BJ (cell line): ENCODE data around the gene SPRYD3. TPM values are rescaled to one million over a fixed set of nuclear protein-coding genes. Genes with fewer than 3 reads are reported as not detected.
A peak's percentile ranks its signal among the peaks of the same experiment; 100 is the strongest.

Source experiments
- CTCF ChIA-PET: fragments of 350-600 bp; formaldehyde crosslinking; extraction: SDS; loops from one replicate; lab custom pipeline; 2021; ENCODE audit warnings: antibody characterized with exemption, inconsistent platforms; lab: Yijun Ruan, JAX
- POLR2A ChIA-PET: fragments of 300-600 bp; sonication (Branson Sonifier 250); formaldehyde crosslinking; extraction: SDS; loops from one replicate; lab custom pipeline; 2021; ENCODE audit warnings: antibody characterized with exemption; lab: Charles Lee
- DNase-seq: peaks from one replicate; pipeline ENCODE4 v3.0.0-alpha.2; 2011; ENCODE audit warnings: low read depth
- H3K27me3 ChIP-seq: 2 replicates; pipeline ENCODE4 v1.6.0; 2011; ENCODE audit warnings: low read length; ENCODE audit not compliant: control insufficient read depth, insufficient read depth
- H3K36me3 ChIP-seq: 2 replicates; pipeline ENCODE4 v1.5.1; 2011; ENCODE audit warnings: low read length; ENCODE audit not compliant: control insufficient read depth, insufficient read depth
- H3K4me3 ChIP-seq: 2 replicates; pipeline ENCODE4 v1.5.1; 2011; ENCODE audit warnings: low read depth, mild to moderate bottlenecking, control low read depth, low read length
- polyA minus RNA-seq: library from RNA; depleted of rRNA, polyadenylated mRNA; stranded (reverse); fragments of >200 nt; gene quantifications from 2 replicates; pipeline ENCODE4 v1.2.3, GENCODE V29; 2011; rRNA and poly(A)+ RNA removed
- polyA plus RNA-seq: library from polyadenylated mRNA; depleted of rRNA; stranded (reverse); fragments of >200 nt; gene quantifications from 2 replicates; pipeline ENCODE4 v1.2.3, GENCODE V29; 2011; rRNA removed
- TF ChIP-seq, protein P1 (sequence below): IDR thresholded peaks from 2 replicates; pipeline ENCODE4 v1.5.1; 2011; ENCODE audit warnings: low read depth, mild to moderate bottlenecking, control low read depth, inconsistent platforms, low read length, moderate library complexity; ENCODE audit not compliant: insufficient read depth

Gene SPRYD3, protein sequence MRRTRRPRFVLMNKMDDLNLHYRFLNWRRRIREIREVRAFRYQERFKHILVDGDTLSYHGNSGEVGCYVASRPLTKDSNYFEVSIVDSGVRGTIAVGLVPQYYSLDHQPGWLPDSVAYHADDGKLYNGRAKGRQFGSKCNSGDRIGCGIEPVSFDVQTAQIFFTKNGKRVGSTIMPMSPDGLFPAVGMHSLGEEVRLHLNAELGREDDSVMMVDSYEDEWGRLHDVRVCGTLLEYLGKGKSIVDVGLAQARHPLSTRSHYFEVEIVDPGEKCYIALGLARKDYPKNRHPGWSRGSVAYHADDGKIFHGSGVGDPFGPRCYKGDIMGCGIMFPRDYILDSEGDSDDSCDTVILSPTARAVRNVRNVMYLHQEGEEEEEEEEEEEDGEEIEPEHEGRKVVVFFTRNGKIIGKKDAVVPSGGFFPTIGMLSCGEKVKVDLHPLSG
- polyA plus RNA-seq = 34.8 and 48.0 TPM in 2 replicates
- 31.2 and 63.2 TPM in 2 replicates for polyA minus RNA-seq

DNA sequence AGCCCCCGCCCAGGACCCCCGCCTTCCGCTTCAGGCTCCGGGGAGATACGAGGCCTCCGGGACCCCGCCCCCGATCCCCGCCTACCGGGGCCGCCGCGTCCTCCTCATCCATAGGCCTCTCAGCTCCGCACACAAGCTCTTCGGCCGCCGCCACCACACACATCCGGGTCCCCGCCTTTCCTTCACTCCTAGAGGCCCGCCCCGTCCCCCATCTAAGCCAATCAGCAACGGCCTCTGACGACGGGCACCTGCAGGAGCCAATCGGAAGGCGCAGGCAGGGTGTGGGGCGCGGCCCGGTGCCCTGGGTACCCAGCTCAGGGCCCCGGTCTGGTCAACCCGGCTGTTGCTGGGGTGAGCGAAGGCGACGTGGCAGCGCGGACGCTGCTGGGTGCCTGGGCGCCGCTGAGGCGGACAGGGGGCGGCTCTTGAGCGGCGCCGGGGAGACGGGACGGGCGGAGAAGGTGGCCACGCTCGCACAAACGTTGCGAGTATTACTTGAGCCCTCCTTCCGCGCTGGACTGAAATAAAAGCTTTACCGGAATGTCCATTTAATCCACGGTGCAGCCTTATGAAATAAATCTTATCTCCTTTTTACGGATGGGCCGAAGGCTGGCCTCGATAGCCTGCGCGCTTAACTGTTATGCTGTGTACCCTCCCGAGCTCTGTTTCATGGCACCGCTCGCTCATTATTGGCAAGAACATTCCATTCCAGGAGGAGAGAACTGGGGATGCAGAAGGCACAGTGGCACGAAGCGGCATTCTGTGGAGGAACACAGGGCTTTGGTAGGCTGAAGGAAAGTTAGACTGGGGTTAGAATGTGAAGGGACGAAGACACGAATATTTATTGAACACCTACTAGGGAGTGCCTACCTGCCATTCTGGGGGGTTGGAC lies at the start of gene SPRYD3:
TSS of gene SPRYD3 (minus strand) at position 165 of the 892 bp plus-strand sequence. CDS start at position 108, 57 bp downstream.
- peaks cover 11% of the 10 kb centered on the region for H3K36me3 ChIP-seq
- ChIA-PET CTCF (interaction anchor here (0.6 to 9.6 kb wide), 8 partner anchors 9 to 119 kb away, joined by 3 to 80 read pairs (median 8); partner anchors contain the start of gene IGFBP6), POLR2A (interaction anchor here (0.5 to 1.2 kb wide), 10 partner anchors 11 to 270 kb away, joined by 3 to 14 read pairs (median 4); partner anchors contain the start of genes CSAD, IGFBP6, TNS2 and ZNF740)
- peak; percentile 84 for DNase-seq
- H3K4me3 ChIP-seq = peak within 1 kb of the TSS; percentile 74
- TF ChIP-seq, protein P1, sequence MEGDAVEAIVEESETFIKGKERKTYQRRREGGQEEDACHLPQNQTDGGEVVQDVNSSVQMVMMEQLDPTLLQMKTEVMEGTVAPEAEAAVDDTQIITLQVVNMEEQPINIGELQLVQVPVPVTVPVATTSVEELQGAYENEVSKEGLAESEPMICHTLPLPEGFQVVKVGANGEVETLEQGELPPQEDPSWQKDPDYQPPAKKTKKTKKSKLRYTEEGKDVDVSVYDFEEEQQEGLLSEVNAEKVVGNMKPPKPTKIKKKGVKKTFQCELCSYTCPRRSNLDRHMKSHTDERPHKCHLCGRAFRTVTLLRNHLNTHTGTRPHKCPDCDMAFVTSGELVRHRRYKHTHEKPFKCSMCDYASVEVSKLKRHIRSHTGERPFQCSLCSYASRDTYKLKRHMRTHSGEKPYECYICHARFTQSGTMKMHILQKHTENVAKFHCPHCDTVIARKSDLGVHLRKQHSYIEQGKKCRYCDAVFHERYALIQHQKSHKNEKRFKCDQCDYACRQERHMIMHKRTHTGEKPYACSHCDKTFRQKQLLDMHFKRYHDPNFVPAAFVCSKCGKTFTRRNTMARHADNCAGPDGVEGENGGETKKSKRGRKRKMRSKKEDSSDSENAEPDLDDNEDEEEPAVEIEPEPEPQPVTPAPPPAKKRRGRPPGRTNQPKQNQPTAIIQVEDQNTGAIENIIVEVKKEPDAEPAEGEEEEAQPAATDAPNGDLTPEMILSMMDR = no peak
- no peaks in the 10 kb centered on the region for H3K27me3 ChIP-seq

DNA sequence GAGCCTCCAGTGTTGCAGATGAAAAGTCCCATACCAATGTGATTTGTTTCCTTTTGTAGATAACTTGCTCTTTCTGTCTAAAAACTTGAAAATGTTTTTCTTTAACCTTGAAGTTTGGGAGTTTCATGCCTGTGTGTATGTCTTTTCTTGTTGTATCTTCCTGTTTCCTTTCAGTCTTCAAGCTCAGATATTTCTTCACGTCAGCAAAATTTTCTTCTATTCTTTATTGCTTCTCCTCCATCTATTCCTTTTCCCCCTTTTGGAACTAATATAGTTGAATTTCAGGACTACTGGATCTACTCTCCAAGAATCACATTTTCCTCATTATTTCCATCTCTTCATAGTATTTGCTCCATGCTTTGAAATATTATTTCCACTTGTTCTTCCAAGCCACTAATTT lies 48.0 kb upstream of the SPRYD3 start:
- CTCF ChIA-PET = no interaction called here

DNA sequence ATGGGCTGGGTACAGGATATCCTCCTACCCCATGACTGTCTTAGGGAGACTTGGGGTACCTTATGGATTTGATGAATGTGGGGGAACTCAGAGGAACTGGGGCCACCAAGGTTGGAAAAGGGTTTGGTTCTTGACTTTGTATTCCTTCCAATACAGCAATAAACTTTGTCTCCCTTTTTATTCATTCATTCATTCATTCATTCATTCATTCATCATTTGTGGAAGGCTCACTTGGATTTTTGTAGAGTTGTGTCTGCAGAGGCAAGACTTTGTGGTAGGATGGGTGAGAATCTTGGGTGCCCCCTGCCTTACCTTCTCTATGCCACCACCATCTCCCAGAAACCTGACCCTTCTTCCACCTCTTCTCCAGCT lies 45.1 kb upstream of the SPRYD3 start:
- no peak for DNase-seq
- no peaks in the 10 kb centered on the region for H3K36me3 ChIP-seq
- TF ChIP-seq, protein P1 = no peak
- ChIA-PET POLR2A (no interaction called here), CTCF (no interaction called here)
- no peaks in the 10 kb centered on the region for H3K27me3 ChIP-seq
- no peak overlapping the region for H3K4me3 ChIP-seq

More for the DNA sequence above, 48.0 kb upstream of the SPRYD3 start:
- H3K27me3 ChIP-seq = no peaks in the 10 kb centered on the region
- H3K4me3 ChIP-seq = no peak overlapping the region
- H3K36me3 ChIP-seq = no peaks in the 10 kb centered on the region
- DNase-seq = no peak
- TF ChIP-seq, protein P1 = no peak
- POLR2A ChIA-PET = no interaction called here

DNA sequence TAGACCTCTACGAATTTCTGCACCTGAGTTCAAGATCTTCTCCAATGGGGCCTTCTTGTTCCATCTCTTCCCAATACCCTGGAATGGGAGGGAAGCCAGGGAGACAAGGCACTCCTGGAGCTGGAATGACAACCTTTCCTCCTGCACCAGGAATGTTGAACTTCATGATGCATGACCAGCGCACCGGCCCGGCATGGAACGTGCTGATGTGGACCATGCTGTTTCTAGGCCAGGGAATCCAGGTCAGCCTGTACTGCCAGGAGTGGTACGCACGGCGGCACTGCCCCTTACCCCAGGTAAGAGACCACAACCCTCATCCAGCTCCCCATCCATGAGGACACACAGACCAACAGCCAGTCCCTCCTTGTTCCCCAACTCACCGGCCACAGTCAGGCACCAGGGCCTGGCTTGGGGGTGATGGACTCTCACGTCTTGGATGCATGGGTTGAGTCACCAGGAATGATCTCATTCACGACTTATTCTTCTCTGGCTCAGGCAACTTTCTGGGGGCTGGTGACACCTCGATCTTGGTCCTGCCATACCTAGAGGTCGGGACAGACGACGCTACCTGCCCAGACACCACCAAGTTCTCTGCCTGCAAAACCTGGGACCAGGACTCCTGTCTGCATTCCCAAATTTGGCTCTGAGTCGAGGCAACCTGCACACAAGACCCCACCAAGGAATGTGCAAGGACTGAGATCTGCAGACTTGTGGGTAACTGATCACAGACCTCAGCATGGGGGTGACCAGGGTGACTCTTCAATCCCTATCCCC lies 44.6 kb upstream of the SPRYD3 start:
- ChIA-PET POLR2A (no interaction called here), CTCF (interaction anchor here (0.6 kb wide), 1 partner anchor 269 kb away, joined by 3 read pairs; no protein-coding TSS in a partner anchor)
- H3K4me3 ChIP-seq = no peak overlapping the region
- no peaks in the 10 kb centered on the region for H3K36me3 ChIP-seq
- H3K27me3 ChIP-seq = no peaks in the 10 kb centered on the region
- DNase-seq = no peak
- TF ChIP-seq, protein P1 = no peak
